Measurements from ENCODE around the gene MTMR12. TPM values are rescaled to one million over a fixed set of nuclear protein-coding genes. Genes with fewer than 3 reads are reported as not detected.
A peak's percentile ranks its signal among the peaks of the same experiment; 100 is the strongest.

MTMR12 gene
- total RNA-seq, 1 experiment from 2014 or later: 44.5 TPM

GRCh38 chr5:32225445-32225844 lies 87.3 kb downstream of the MTMR12 start:
- Histone ChIP-seq H3F3A (ENCODE audit: insufficient read depth, low read depth) (0 out of 2 replicates have a peak, but pooled peaks cover 12% of the 10 kb centered on the region), H3K4me2 (no peak overlapping the region), H3K36me3 (ENCODE audit: low read depth) (no peaks in the 10 kb centered on the region), H2AFZ (no peak overlapping the region), H3K9me2 (ENCODE audit: insufficient read depth) (no peaks in the 10 kb centered on the region), H3K27me3 (ENCODE audit: insufficient read depth, low read depth) (no peaks in the 10 kb centered on the region), H4K20me1 (ENCODE audit: insufficient read depth) (no peaks in the 10 kb centered on the region), H3K9me3 (ENCODE audit: insufficient read depth, low read depth) (no peaks in the 10 kb centered on the region), H3K4me1 (replicated peaks; ENCODE audit: insufficient read depth) (peaks cover 33% of the 10 kb centered on the region), H3K27ac (peak overlapping the region; percentile 32), H3K79me2 (ENCODE audit: low read depth) (no peaks in the 10 kb centered on the region), H3K4me3 (no peak overlapping the region)
- TF ChIP-seq EZH2 (IDR thresholded peaks at IDR 0.05; ENCODE audit: low read depth): no peak
- TF ChIP-seq, protein P1, sequence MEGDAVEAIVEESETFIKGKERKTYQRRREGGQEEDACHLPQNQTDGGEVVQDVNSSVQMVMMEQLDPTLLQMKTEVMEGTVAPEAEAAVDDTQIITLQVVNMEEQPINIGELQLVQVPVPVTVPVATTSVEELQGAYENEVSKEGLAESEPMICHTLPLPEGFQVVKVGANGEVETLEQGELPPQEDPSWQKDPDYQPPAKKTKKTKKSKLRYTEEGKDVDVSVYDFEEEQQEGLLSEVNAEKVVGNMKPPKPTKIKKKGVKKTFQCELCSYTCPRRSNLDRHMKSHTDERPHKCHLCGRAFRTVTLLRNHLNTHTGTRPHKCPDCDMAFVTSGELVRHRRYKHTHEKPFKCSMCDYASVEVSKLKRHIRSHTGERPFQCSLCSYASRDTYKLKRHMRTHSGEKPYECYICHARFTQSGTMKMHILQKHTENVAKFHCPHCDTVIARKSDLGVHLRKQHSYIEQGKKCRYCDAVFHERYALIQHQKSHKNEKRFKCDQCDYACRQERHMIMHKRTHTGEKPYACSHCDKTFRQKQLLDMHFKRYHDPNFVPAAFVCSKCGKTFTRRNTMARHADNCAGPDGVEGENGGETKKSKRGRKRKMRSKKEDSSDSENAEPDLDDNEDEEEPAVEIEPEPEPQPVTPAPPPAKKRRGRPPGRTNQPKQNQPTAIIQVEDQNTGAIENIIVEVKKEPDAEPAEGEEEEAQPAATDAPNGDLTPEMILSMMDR (conservative IDR thresholded peaks at IDR 0.05): no peak
- DNase-seq: peak in 1 of 2 experiments; percentile 33
- no TSS peak for BruUV-seq (replicated peaks)
- ChIA-PET CTCF (interaction anchor here (0.6 to 0.7 kb wide), 3 partner anchors 25 to 141 kb away, joined by 3 to 5 read pairs (median 3); no protein-coding TSS in a partner anchor), POLR2A (ENCODE audit: unreplicated experiment) (interaction anchor here (0.6 kb wide), 1 partner anchor 41 kb away, joined by 8 read pairs; no protein-coding TSS in a partner anchor)
- intact Hi-C loops (cut with micrococcal nuclease; ENCODE audit: unreplicated experiment): no loop called here

DNA sequence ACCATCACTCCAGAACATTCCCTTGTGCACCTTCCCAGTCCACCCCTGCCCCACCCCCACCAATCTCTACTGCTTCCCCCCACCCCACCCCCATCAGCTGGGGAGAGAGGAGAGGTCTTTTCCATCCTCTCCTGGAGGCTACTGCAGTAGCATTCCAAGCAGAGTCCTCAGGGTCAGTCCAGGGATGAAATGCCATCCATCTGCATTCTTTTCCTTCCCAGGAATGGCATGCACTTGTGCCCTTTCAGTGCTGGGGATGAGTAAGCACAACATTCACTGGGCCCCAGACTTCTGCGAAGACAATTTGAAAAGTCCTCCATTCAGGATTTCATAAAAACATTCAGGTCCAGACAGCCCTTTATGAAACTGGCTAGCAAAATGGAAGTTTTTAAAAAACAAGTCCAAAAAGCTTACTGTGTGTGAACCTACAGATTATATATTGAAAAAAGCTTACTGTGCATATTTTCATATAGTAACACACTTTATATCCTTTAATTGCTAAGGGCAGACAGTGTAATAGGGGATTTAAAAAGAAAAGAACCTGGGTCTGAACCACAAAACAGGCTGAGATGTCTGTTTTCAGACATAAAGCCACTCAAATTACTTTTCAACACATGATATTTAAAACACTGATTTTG lies 88.6 kb downstream of the MTMR12 start:
- peak overlapping the region; percentile 57 for H3K27ac ChIP-seq
- peak overlapping the region; percentile 32 for H3K4me2 ChIP-seq
- no peaks in the 10 kb centered on the region for H3K27me3 ChIP-seq (ENCODE audit: insufficient read depth, low read depth)
- H3K36me3 ChIP-seq (ENCODE audit: low read depth): no peaks in the 10 kb centered on the region
- ChIA-PET POLR2A (ENCODE audit: unreplicated experiment) (interaction anchor here (0.5 kb wide), 1 partner anchor 948 kb away, joined by 3 read pairs; no protein-coding TSS in a partner anchor), CTCF (interaction anchor here (0.6 to 1.1 kb wide), 3 partner anchors 23 to 52 kb away, joined by 3 to 4 read pairs (median 4); no protein-coding TSS in a partner anchor)
- no peak overlapping the region for H2AFZ ChIP-seq
- BruUV-seq (replicated peaks): TSS peak; percentile 74
- H4K20me1 ChIP-seq (ENCODE audit: insufficient read depth): no peaks in the 10 kb centered on the region
- no peaks in the 10 kb centered on the region for H3K79me2 ChIP-seq (ENCODE audit: low read depth)
- intact Hi-C loops (cut with micrococcal nuclease; ENCODE audit: unreplicated experiment): loop anchor here (1.0 kb wide), 3 partner anchors 25 to 50 kb away; partner anchors contain the start of gene GOLPH3
- peak; percentile 94 to 96 for DNase-seq
- H3K4me1 ChIP-seq (replicated peaks; ENCODE audit: insufficient read depth): peaks cover 33% of the 10 kb centered on the region
- no peaks in the 10 kb centered on the region for H3K9me2 ChIP-seq (ENCODE audit: insufficient read depth)
- H3K4me3 ChIP-seq: no peak overlapping the region
- H3F3A ChIP-seq (ENCODE audit: insufficient read depth, low read depth): 0 out of 2 replicates have a peak, but pooled peaks cover 12% of the 10 kb centered on the region
- H3K9me3 ChIP-seq (ENCODE audit: insufficient read depth, low read depth): no peaks in the 10 kb centered on the region
- no peak for TF ChIP-seq EZH2 (IDR thresholded peaks at IDR 0.05; ENCODE audit: low read depth)
- TF ChIP-seq, protein P1 (conservative IDR thresholded peaks at IDR 0.05): no peak

DNA sequence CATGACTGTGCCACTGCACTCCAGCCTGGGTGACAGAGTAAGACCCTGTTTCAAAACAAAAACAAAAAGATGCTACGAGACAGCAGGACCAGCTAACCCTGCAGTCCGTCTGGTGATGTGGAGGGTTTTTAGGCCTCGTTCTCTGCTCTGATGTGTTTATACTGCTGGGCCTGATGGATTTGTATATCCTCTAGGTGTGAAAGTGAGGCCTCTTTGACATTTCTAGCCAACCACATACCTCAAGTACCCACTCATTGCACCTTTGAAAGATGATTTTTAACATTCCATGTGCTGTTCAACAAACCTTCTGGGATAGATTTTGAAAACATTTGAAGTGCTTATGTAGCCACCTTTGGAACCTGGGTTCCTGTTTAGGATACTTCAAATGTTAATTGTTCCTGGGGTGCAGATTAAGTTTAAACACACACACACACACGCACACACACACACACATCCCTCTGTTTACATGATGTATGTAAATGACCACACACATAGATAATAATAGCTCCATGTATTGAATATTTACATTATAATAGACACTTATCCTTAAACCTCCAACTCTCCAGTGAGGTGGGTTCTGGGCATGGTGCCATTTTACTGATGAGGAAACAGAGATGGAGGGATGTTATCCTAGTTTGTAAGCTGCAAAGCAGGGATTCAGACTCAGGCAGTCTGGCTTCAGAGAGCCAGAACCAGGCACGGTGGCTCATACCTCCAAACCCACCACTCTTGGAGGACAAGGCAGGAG lies 89.8 kb downstream of the MTMR12 start:
- no peak for TF ChIP-seq EZH2 (IDR thresholded peaks at IDR 0.05; ENCODE audit: low read depth)
- TF ChIP-seq, protein P1 (conservative IDR thresholded peaks at IDR 0.05): no peak
- CTCF ChIA-PET: interaction anchor here (0.7 kb wide), 2 partner anchors 12 to 95 kb away, joined by 3 read pairs; no protein-coding TSS in a partner anchor

More for the DNA sequence above, 89.8 kb downstream of the MTMR12 start:
- no peak overlapping the region for H2AFZ ChIP-seq
- H3K36me3 ChIP-seq (ENCODE audit: low read depth): no peaks in the 10 kb centered on the region
- no peaks in the 10 kb centered on the region for H3K9me3 ChIP-seq (ENCODE audit: insufficient read depth, low read depth)
- H3K4me3 ChIP-seq: no peak overlapping the region
- H3F3A ChIP-seq (ENCODE audit: insufficient read depth, low read depth): 0 out of 2 replicates have a peak, but pooled peaks cover 15% of the 10 kb centered on the region
- peak in 1 of 2 experiments; percentile 36 for DNase-seq
- intact Hi-C loops (cut with micrococcal nuclease; ENCODE audit: unreplicated experiment): no loop called here
- H4K20me1 ChIP-seq (ENCODE audit: insufficient read depth): no peaks in the 10 kb centered on the region
- H3K4me1 ChIP-seq (replicated peaks; ENCODE audit: insufficient read depth): peaks cover 33% of the 10 kb centered on the region
- H3K27me3 ChIP-seq (ENCODE audit: insufficient read depth, low read depth): no peaks in the 10 kb centered on the region
- POLR2A ChIA-PET (ENCODE audit: unreplicated experiment): interaction anchor here (0.6 kb wide), 2 partner anchors 18 to 488 kb away, joined by 5 to 7 read pairs; no protein-coding TSS in a partner anchor
- H3K4me2 ChIP-seq: no peak overlapping the region
- peak overlapping the region; percentile 17; the same call in 1 of the 2 replicates for H3K27ac ChIP-seq
- BruUV-seq (replicated peaks): TSS peak; percentile 16
- H3K9me2 ChIP-seq (ENCODE audit: insufficient read depth): no peaks in the 10 kb centered on the region
- no peaks in the 10 kb centered on the region for H3K79me2 ChIP-seq (ENCODE audit: low read depth)
